Right lobe of liver (tissue), 4 donors: ENCODE data around the gene TGFBR3L.

Experiments
- POLR2A ChIP-seq: fragments of 450-650 bp; IDR thresholded peaks from one replicate; pipeline ENCODE4 v1.6.1; 2017; ENCODE audit warnings: antibody characterized with exemption, mild to moderate bottlenecking
- TF ChIP-seq, protein P1 (sequence below), 4 donors: fragments of 200-600 bp in 3 of 4; fragments of 450-650 bp in 1 of 4; IDR thresholded peaks; one replicate each; pipeline versions ENCODE4 v1.5.1 to v1.8.0; 2016 to 2022; ENCODE audit warnings: antibody characterized with exemption in 4 of 4, mild to moderate bottlenecking in 2 of 4
- donor health status: DM: no; HTN: no; CAD: no.
- donor health status: DM: no; HTN: no; CAD: no.
- donor health status: DM: no; HTN: yes; CAD: no.

DNA sequence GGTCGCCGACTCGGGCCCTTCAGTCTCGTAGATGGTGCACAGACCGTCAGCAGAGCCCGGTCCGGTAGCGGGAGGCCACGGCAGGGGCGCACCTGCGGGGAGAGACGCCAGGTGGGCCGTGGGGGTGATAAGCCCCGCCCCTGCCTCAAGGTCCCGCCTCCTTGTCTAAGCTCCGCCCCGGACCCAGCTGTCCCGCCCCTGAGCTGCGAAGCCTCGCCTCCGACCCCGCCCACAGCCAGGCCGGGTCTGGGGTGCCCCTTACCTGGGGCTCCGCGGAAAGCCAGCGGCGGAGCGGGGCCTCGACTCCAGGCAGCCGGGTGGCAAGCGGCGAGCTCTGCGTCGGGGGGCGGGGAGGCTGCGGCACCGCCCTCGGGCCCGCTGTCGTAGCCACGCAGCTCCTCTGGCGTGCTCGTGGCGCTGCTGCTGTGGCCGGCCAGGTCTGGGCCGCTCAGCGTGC, 45.1 kb upstream of the TGFBR3L start:
- TF ChIP-seq, protein P1, sequence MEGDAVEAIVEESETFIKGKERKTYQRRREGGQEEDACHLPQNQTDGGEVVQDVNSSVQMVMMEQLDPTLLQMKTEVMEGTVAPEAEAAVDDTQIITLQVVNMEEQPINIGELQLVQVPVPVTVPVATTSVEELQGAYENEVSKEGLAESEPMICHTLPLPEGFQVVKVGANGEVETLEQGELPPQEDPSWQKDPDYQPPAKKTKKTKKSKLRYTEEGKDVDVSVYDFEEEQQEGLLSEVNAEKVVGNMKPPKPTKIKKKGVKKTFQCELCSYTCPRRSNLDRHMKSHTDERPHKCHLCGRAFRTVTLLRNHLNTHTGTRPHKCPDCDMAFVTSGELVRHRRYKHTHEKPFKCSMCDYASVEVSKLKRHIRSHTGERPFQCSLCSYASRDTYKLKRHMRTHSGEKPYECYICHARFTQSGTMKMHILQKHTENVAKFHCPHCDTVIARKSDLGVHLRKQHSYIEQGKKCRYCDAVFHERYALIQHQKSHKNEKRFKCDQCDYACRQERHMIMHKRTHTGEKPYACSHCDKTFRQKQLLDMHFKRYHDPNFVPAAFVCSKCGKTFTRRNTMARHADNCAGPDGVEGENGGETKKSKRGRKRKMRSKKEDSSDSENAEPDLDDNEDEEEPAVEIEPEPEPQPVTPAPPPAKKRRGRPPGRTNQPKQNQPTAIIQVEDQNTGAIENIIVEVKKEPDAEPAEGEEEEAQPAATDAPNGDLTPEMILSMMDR (IDR thresholded peaks at IDR 0.05), result peak in 3 of 4 donors; percentile 20 to 31 (median 28)
- no peak for TF ChIP-seq POLR2A
